22Rv1 (cell line): ENCODE data around the gene SMARCAL1.

Experiments used
- H3K27ac ChIP-seq: fragments of 450-650 bp; 2 replicates; pipeline ENCODE4 v1.5.1; 2017
- CTCF ChIP-seq: fragments of 450-650 bp; IDR thresholded peaks from 2 replicates; pipeline ENCODE4 v1.5.1; 2017; ENCODE audit warnings: mild to moderate bottlenecking
- ZFX ChIP-seq: fragments of 450-650 bp; IDR thresholded peaks from 2 replicates; pipeline ENCODE4 v1.6.1; 2017; ENCODE audit warnings: antibody characterized with exemption, borderline replicate concordance

The SMARCAL1 gene

GRCh38 chr2:216503697-216504375 lies 91.6 kb downstream of the SMARCAL1 start:
- H3K27ac ChIP-seq = peak overlapping the region; percentile 18; the same call in 1 of the 2 replicates

DNA sequence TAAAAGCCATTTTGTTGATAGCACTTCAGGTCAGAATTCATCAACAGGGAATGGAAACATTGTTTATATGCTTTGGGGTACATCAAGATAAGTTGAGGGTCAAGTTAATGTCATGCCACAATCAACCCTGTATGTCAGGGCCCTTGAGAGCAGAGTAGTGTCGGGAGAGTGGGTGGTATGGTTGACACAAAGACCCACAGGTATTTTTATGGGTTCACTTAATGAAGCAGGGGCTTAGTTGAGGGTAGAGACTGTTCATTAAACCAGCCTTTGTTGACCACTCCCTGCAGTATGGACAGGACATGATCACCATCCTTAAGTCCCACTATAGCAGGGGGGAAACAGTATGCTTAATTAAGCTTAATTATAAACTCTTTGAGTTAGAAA lies 92.1 kb downstream of the SMARCAL1 start:
- peak overlapping the region; percentile 18; the same call in 1 of the 2 replicates for H3K27ac ChIP-seq
- TF ChIP-seq CTCF (no peak), ZFX (no peak)

More at GRCh38 chr2:216503697-216504375, 91.6 kb downstream of the SMARCAL1 start:
- TF ChIP-seq CTCF (no peak), ZFX (no peak)

DNA sequence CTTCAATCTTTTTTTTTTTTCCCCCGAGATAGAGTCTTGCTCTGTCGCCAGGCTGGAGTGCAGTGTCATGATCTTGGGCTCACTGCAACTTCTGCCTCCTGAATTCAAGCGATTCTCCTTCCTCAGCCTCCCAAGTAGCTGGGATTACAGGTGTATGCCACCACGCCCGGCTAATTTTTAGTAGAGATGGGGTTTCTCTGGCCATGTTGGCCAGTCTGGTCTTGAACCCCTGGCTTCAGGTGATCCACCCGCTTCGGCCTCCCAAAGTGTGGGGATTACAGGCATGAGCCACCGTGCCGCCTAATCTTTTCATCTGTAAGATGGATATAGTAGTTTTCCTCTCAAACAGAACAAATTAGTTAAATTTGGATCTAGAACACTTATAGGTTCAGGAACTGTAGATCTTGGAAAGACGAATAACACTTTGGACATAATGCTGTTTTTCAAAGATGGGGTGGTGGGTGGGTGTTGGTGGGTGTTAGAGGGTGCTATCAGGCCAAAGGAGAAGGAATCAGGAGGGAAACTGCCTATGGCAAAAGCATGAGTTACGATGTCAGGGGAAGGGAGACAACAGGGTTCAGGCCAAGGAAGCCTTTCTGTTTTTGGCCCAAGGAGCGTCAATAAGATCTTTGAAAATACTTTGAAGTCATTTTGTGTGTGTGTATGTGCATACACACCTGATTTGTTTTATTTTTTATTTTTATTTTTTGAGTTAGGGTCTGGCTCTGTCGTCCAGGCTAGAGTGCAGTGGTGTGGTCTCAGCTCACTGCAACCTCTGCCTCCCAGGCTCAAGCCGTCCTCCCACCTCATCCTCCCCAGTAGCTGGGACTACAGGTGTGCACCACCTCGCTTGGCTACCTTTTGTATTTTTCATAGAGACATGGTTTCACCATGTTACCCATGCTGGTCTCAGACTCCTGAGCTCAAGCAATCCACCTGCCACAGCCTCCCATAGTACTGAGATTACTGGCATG lies 93.1 kb downstream of the SMARCAL1 start:
- peak overlapping the region; percentile 27; the same call in 1 of the 2 replicates for H3K27ac ChIP-seq
- TF ChIP-seq ZFX = no peak
- TF ChIP-seq CTCF = no peak

DNA sequence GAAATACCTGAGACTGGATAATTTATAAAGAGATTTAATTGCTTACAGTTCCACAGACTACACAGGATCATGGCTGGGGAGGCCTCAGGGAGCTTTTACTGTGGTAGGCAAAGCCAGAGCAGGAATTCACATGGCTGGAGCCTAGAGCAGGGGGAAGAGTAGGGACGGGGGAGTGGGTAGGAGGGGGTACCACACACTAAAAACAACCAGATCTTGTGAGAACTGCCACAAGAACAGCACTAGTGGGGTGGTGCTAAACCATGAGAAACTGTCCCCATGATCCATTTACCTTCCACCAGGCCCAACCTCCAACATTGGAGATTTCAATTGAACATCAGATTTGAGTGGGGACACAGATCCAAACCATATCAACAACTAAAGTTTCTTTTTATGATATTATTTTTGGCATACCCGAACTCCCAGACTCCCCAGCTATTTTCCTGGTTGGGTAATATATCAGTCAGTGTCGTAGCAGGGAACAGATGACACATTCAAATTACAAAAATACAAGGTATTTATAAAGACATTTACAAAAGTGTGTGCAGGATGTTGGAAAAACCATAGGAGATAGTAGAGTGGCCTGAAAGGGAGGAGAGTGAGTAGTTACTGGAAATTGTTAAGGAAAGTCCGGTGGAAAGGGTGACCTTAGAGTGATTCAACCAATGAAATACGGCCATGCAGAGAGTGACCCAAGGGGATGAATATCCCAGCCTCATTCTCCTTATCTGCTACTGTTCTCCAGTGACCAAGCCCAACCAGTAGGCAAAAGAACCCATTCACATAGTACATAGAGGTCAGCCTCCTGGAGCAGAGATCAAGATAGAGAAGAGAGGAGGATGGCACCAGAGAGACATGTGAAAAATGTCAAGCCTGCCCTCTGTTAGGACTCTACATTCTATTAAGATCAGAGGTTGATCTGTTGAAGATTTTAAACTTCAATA lies 95.2 kb downstream of the SMARCAL1 start:
- no peak for TF ChIP-seq CTCF
- no peak for TF ChIP-seq ZFX
- peak overlapping the region; percentile 27; the same call in 1 of the 2 replicates for H3K27ac ChIP-seq

- no peak for TF ChIP-seq ZFX
- TF ChIP-seq CTCF = no peak
- H3K27ac ChIP-seq = no peak overlapping the region
These were observed 95.9 kb downstream of the SMARCAL1 start for GRCh38 chr2:216508229-216508628.

- TF ChIP-seq ZFX = no peak
- TF ChIP-seq CTCF = peak; percentile 88
- no peak overlapping the region for H3K27ac ChIP-seq
These were observed 104.6 kb downstream of the SMARCAL1 start for GRCh38 chr2:216516730-216517350.
